Measurements from ENCODE around the gene ACO2. TPM values are rescaled to one million over a fixed set of nuclear protein-coding genes. Genes with fewer than 3 reads are reported as not detected.

ACO2 gene
- total RNA-seq, 1 experiment from 2014 or later = 127 TPM

DNA sequence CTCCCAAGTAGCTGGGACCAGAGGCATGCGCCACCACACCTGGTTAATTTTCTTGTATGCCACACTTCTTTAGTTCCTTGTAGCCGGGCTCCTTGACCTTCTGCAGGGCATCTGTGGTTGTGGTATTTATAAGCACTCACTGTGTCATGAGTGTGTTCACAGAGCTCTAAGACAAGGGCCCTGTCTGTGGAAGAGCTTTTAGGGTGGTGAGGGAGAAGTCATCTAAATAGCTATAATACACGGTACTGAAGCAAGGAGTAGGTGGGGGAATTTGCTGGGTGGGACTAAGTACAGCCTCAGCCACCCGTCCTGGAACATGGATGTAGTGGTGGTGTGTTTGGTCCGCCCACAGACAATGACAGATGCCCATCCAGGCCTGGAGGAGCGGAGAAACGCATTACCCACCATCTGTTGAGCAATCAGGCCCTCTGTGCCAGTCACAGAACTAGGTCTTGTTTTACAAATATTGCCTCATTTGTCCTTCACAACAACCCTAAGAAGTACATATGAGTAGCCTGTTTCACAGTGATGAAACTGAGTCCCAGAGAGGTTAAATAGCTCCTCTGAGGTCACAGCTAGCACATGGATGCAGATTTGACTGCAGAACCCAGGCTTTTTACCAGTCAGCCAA, 10.1 kb downstream of the ACO2 start:
- H3K36me3 ChIP-seq (ENCODE audit: insufficient read depth, low read length, poor library complexity, severe bottlenecking) = no peaks in the 10 kb centered on the region
- ChIA-PET POLR2A (ENCODE audit: low non-redundant PET) (no interaction called here), CTCF (interaction anchor here (1.3 kb wide), 1 partner anchor 75 kb away, joined by 3 read pairs; no protein-coding TSS in a partner anchor)
- no peaks in the 10 kb centered on the region for H3K27me3 ChIP-seq (replicated peaks; ENCODE audit: insufficient read depth, low read depth, low read length, poor library complexity)
- intact Hi-C loops (cut with micrococcal nuclease; ENCODE audit: unreplicated experiment) = no loop called here
- no peaks in the 10 kb centered on the region for H3K9me3 ChIP-seq (ENCODE audit: low read depth, low read length, poor library complexity, severe bottlenecking)
- H3K27ac ChIP-seq (ENCODE audit: low read depth, low read length, poor library complexity, severe bottlenecking) = no peak overlapping the region
- peaks cover 16% of the 10 kb centered on the region for H3K4me1 ChIP-seq (ENCODE audit: insufficient read depth, low read length, poor library complexity, severe bottlenecking)
- BruUV-seq (replicated peaks) = no TSS peak
- no peak for DNase-seq (ENCODE audit: low spot score)
- TF ChIP-seq CTCF (conservative IDR thresholded peaks at IDR 0.05; ENCODE audit: low read depth, low read length) (no peak), EZH2 (IDR thresholded peaks at IDR 0.05; ENCODE audit: borderline replicate concordance, low read depth, low read length, poor library complexity, severe bottlenecking) (no peak)
- no peak overlapping the region for H3K4me3 ChIP-seq (ENCODE audit: low read depth, low read length, poor library complexity, severe bottlenecking)

DNA sequence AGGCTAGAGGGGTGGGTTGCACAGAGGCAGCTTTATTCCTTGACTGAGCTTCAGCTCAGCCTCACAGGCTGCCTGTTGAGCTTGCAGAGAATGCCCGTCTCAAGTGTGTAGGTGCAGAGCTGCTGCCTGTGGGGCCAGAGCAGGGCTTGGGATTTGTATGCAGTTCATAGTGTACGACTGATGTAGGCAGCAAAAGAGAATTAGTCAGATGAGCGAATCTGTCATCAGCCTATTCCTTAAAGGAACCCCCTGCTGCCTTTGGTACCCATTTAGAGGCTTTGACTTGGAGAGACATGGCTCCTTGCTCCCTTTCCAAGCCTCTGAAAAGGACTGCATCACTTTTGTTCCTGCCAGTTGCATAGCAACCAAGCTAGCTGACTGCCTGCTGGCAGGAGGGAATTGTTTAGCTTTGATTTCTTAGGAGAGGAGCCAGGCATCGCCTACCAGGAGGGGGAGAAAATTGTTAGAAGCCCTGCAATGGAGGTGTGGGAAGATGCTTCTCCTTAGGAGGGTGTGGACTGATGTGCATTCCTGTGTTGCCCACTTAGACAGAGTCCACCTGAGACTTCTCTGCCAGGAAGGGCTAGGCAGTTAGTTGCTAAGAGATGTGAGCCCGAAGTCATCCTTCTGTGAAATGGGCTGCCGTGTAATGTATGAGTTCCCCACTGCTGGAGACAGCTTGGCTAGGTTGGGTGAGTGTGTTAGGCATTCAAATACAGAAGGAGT, 10.9 kb downstream of the ACO2 start:
- H3K27me3 ChIP-seq (replicated peaks; ENCODE audit: insufficient read depth, low read depth, low read length, poor library complexity) = no peaks in the 10 kb centered on the region
- POLR2A ChIA-PET (ENCODE audit: low non-redundant PET) = no interaction called here
- TF ChIP-seq EZH2 (IDR thresholded peaks at IDR 0.05; ENCODE audit: borderline replicate concordance, low read depth, low read length, poor library complexity, severe bottlenecking) (no peak), CTCF (conservative IDR thresholded peaks at IDR 0.05; ENCODE audit: low read depth, low read length) (no peak)
- DNase-seq (ENCODE audit: low spot score) = peak; percentile 70
- H3K4me3 ChIP-seq (ENCODE audit: low read depth, low read length, poor library complexity, severe bottlenecking) = no peak overlapping the region
- H3K4me1 ChIP-seq (ENCODE audit: insufficient read depth, low read length, poor library complexity, severe bottlenecking) = peaks cover 16% of the 10 kb centered on the region
- H3K27ac ChIP-seq (ENCODE audit: low read depth, low read length, poor library complexity, severe bottlenecking) = no peak overlapping the region
- intact Hi-C loops (cut with micrococcal nuclease; ENCODE audit: unreplicated experiment) = no loop called here
- H3K36me3 ChIP-seq (ENCODE audit: insufficient read depth, low read length, poor library complexity, severe bottlenecking) = no peaks in the 10 kb centered on the region
- no TSS peak for BruUV-seq (replicated peaks)
- H3K9me3 ChIP-seq (ENCODE audit: low read depth, low read length, poor library complexity, severe bottlenecking) = no peaks in the 10 kb centered on the region
- CTCF ChIA-PET = interaction anchor here (1.3 kb wide), 1 partner anchor 76 kb away, joined by 3 read pairs; no protein-coding TSS in a partner anchor

DNA sequence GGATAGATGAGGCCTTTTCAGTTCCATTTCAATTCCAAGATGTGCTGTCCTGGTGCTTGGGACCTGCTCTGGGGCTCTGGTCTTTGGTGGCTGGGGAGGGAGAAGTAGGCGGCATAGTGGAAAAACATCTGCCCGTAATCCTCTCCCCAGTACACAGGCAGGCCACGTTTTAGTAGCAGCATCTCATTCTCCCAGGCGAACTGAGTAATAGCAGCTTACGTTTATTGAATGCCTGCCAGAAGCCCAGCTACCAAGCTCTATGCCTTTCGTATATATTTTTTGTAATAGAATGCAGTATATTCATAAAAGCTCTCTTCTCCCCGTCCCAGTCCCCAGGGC, 11.4 kb downstream of the ACO2 start:
- intact Hi-C loops (cut with micrococcal nuclease; ENCODE audit: unreplicated experiment) = no loop called here
- CTCF ChIA-PET = interaction anchor here (1.3 kb wide), 1 partner anchor 76 kb away, joined by 3 read pairs; no protein-coding TSS in a partner anchor
- H3K27me3 ChIP-seq (replicated peaks; ENCODE audit: insufficient read depth, low read depth, low read length, poor library complexity) = no peaks in the 10 kb centered on the region
- no peak overlapping the region for H3K4me3 ChIP-seq (ENCODE audit: low read depth, low read length, poor library complexity, severe bottlenecking)
- no TSS peak for BruUV-seq (replicated peaks)
- H3K4me1 ChIP-seq (ENCODE audit: insufficient read depth, low read length, poor library complexity, severe bottlenecking) = peaks cover 16% of the 10 kb centered on the region
- POLR2A ChIA-PET (ENCODE audit: low non-redundant PET) = no interaction called here
- H3K27ac ChIP-seq (ENCODE audit: low read depth, low read length, poor library complexity, severe bottlenecking) = no peak overlapping the region
- DNase-seq (ENCODE audit: low spot score) = no peak
- TF ChIP-seq CTCF (conservative IDR thresholded peaks at IDR 0.05; ENCODE audit: low read depth, low read length) (no peak), EZH2 (IDR thresholded peaks at IDR 0.05; ENCODE audit: borderline replicate concordance, low read depth, low read length, poor library complexity, severe bottlenecking) (no peak)
- H3K36me3 ChIP-seq (ENCODE audit: insufficient read depth, low read length, poor library complexity, severe bottlenecking) = no peaks in the 10 kb centered on the region
- no peaks in the 10 kb centered on the region for H3K9me3 ChIP-seq (ENCODE audit: low read depth, low read length, poor library complexity, severe bottlenecking)
